K562 (cell line): Measurements from ENCODE around the gene QRICH1. TPM values are rescaled to one million over a fixed set of nuclear protein-coding genes. Genes with fewer than 3 reads are reported as not detected.

ENCODE experiments used
- DACH1 ChIP-seq: fragments of 450-650 bp; IDR thresholded peaks from 2 replicates; pipeline ENCODE4 v1.6.1; 2018; ENCODE audit not compliant: partially characterized antibody
- DIDO1 ChIP-seq: fragments of 450-650 bp; IDR thresholded peaks from 2 replicates; pipeline ENCODE4 v1.6.1; 2016; ENCODE audit warnings: low read depth, missing biosample characterization, missing genetic modification characterization
- KDM4B ChIP-seq, 2 experiments: fragments of 450-650 bp in 1 of 2; sonication (generic) in 1 of 2; IDR thresholded peaks; 2 replicates each; pipeline ENCODE4 v1.6.1; 2016 to 2017; ENCODE audit warnings: borderline replicate concordance in 2 of 2, antibody characterized with exemption in 1 of 2, low read depth in 1 of 2, mild to moderate bottlenecking in 1 of 2
- PYGO2 ChIP-seq: fragments of 450-650 bp; IDR thresholded peaks from 2 replicates; pipeline ENCODE4 v1.6.1; 2016; ENCODE audit warnings: mild to moderate bottlenecking, missing genetic modification characterization, moderate library complexity, missing compliant biosample characterization
- SETDB1 ChIP-seq: IDR thresholded peaks from one replicate; pipeline ENCODE4 v1.6.1; 2012; ENCODE audit warnings: low read length, control low read depth, inconsistent platforms
- SREBF1 ChIP-seq: fragments of 150-350 bp; IDR thresholded peaks from 2 replicates; pipeline ENCODE4 v1.6.1; 2014; ENCODE audit warnings: antibody characterized with exemption, low read depth, low read length, borderline replicate concordance
- SRSF3 ChIP-seq: fragments of 200-400 bp; formaldehyde crosslinking; IDR thresholded peaks from 2 replicates; pipeline ENCODE4 v1.6.1; 2016; ENCODE audit warnings: mild to moderate bottlenecking, low read length, moderate library complexity; ENCODE audit not compliant: insufficient read depth
- ZBTB7A ChIP-seq: IDR thresholded peaks from 2 replicates; pipeline ENCODE4 v1.6.1; 2011; ENCODE audit warnings: low read depth, mild to moderate bottlenecking, low read length, moderate library complexity, borderline replicate concordance; ENCODE audit not compliant: control insufficient read depth
- ZNF253 ChIP-seq: fragments of 250-450 bp; sonication (Bioruptor Pico); conservative IDR thresholded peaks from 2 replicates; pipeline ENCODE4 v1.6.1; 2021; ENCODE audit warnings: mild to moderate bottlenecking
- ZNF263 ChIP-seq: sonication (generic); formaldehyde crosslinking; IDR thresholded peaks from 2 replicates; pipeline ENCODE4 v1.8.0; 2022; ENCODE audit warnings: mild to moderate bottlenecking, missing genetic modification reagents, borderline replicate concordance
- ZNF431 ChIP-seq: sonication (generic); formaldehyde crosslinking; IDR thresholded peaks from 2 replicates; pipeline ENCODE4 v1.8.0; 2022; ENCODE audit warnings: mild to moderate bottlenecking, missing genetic modification reagents
- ZNF699 ChIP-seq: fragments of 250-450 bp; sonication (Bioruptor Pico); IDR thresholded peaks from 2 replicates; pipeline ENCODE4 v1.8.0; 2021; ENCODE audit warnings: mild to moderate bottlenecking, moderate library complexity; ENCODE audit not compliant: insufficient replicate concordance
- polyA plus RNA-seq, 8 experiments: library from polyadenylated mRNA; depleted of rRNA in 4 of 8; stranded (reverse) in 5 of 8; unstranded in 3 of 8; fragments of >200 nt; fragmentation: Nextera tagmentation in 2 of 8; fragmentation: Illumina TruSeq in 1 of 8; extraction: Ambion mirVana in 2 of 8; extraction: Trizol in 1 of 8; gene quantifications; 2 replicates each; pipeline versions ENCODE4 v1.2.1 to v1.2.3, GENCODE V29; 2011 to 2014; ENCODE audit warnings: inconsistent platforms in 1 of 8, missing spikeins in 1 of 8
- total RNA-seq, 7 experiments: library from RNA; depleted of rRNA in 6 of 7; stranded (reverse); fragments of >200 nt in 6 of 7; fragmentation: Illumina TruSeq in 2 of 7; extraction: Trizol in 2 of 7; gene quantifications; 2 replicates each; pipeline versions ENCODE4 v1.2.1 to v1.2.3, GENCODE V29; 2011 to 2021; ENCODE audit warnings: low replicate concordance in 1 of 7
- TF ChIP-seq, protein P1 (sequence below): fragments of 250-450 bp; sonication (Bioruptor Pico); IDR thresholded peaks from 2 replicates; pipeline ENCODE4 v1.8.0; 2021; ENCODE audit warnings: moderate library complexity, mild to moderate bottlenecking, inconsistent platforms
- TF ChIP-seq, protein P2 (sequence below): fragments of 450-650 bp; IDR thresholded peaks from 2 replicates; pipeline ENCODE4 v1.6.1; 2016
- TF ChIP-seq, protein P3 (sequence below), 2 experiments: IDR thresholded peaks in 1 of 2; conservative IDR thresholded peaks in 1 of 2; 2 replicates each; pipeline ENCODE4 v1.6.1; 2016; ENCODE audit warnings: low read depth in 2 of 2, mild to moderate bottlenecking in 1 of 2, missing compliant biosample characterization in 1 of 2, missing genetic modification characterization in 1 of 2, moderate library complexity in 1 of 2
- TF ChIP-seq, protein P4 (sequence below): fragments of 450-650 bp; conservative IDR thresholded peaks from 2 replicates; pipeline ENCODE4 v1.6.1; 2016; ENCODE audit warnings: missing genetic modification characterization, low read depth, mild to moderate bottlenecking, control low read depth, missing compliant biosample characterization
- TF ChIP-seq, protein P5 (sequence below): fragments of 450-650 bp; formaldehyde crosslinking; IDR thresholded peaks from 2 replicates; pipeline ENCODE4 v1.4.0; 2020; ENCODE audit warnings: mild to moderate bottlenecking, moderate library complexity

Gene QRICH1
- total and polyA plus RNA-seq, 9 of the 15 experiments (the other 6 are each of a cell fraction or from before 2014, with no cell fraction given): 20.1 to 99.2 (median 56.7) TPM

DNA sequence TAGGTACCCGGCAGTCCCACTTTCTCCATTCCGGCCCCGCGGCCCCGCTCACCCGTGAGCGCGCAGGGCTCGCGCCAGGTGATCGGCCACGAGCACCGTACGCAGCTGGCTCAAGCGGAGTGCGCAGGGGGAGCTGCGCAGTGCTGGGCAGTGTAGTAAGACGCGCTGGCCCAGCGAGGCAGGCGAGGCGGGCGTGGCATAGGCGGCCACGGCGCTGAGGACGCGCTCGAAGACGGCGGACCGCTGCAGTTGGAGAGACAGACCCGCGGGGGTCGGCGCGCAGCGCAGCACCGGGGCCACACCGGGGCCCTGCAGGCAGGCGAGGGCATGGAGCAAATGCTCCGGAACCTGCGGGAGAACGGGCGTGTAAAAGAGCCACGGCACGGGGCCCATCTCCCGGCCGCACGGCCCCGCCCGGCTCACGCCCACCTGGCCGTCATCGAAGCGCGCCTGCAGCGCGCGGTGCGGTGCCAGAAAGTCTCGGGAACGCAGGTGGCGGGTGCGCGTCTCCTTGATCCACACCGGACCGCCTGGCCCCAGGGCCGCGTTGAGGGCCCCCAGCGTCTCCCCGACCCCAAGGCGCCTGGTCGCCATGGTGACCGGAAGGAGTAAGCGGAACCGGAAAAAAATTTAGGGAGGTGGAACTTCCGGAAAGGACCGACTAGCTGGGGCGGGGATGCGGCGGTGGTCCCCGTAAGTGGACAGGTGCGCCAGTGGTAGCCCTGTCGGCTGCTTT, 75.7 kb downstream of the QRICH1 start, which contains the start of gene DALRD3 (continued):
- TF ChIP-seq, protein P1, sequence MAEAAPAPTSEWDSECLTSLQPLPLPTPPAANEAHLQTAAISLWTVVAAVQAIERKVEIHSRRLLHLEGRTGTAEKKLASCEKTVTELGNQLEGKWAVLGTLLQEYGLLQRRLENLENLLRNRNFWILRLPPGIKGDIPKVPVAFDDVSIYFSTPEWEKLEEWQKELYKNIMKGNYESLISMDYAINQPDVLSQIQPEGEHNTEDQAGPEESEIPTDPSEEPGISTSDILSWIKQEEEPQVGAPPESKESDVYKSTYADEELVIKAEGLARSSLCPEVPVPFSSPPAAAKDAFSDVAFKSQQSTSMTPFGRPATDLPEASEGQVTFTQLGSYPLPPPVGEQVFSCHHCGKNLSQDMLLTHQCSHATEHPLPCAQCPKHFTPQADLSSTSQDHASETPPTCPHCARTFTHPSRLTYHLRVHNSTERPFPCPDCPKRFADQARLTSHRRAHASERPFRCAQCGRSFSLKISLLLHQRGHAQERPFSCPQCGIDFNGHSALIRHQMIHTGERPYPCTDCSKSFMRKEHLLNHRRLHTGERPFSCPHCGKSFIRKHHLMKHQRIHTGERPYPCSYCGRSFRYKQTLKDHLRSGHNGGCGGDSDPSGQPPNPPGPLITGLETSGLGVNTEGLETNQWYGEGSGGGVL: no peak
- TF ChIP-seq, protein P2, sequence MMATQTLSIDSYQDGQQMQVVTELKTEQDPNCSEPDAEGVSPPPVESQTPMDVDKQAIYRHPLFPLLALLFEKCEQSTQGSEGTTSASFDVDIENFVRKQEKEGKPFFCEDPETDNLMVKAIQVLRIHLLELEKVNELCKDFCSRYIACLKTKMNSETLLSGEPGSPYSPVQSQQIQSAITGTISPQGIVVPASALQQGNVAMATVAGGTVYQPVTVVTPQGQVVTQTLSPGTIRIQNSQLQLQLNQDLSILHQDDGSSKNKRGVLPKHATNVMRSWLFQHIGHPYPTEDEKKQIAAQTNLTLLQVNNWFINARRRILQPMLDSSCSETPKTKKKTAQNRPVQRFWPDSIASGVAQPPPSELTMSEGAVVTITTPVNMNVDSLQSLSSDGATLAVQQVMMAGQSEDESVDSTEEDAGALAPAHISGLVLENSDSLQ: no peak
- no peak for TF ChIP-seq DACH1
- TF ChIP-seq, protein P3, sequence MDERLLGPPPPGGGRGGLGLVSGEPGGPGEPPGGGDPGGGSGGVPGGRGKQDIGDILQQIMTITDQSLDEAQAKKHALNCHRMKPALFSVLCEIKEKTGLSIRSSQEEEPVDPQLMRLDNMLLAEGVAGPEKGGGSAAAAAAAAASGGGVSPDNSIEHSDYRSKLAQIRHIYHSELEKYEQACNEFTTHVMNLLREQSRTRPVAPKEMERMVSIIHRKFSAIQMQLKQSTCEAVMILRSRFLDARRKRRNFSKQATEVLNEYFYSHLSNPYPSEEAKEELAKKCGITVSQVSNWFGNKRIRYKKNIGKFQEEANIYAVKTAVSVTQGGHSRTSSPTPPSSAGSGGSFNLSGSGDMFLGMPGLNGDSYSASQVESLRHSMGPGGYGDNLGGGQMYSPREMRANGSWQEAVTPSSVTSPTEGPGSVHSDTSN (CRISPR knock-in tag; IDR thresholded peaks at IDR 0.05; ENCODE audit: low read depth): no peak
- TF ChIP-seq, protein P3 (tag; conservative IDR thresholded peaks at IDR 0.05; ENCODE audit: low read depth): no peak
- TF ChIP-seq ZNF253 (CRISPR knock-in tag): no peak
- no peak for TF ChIP-seq ZNF431 (CRISPR knock-in tag)
- TF ChIP-seq, protein P4, sequence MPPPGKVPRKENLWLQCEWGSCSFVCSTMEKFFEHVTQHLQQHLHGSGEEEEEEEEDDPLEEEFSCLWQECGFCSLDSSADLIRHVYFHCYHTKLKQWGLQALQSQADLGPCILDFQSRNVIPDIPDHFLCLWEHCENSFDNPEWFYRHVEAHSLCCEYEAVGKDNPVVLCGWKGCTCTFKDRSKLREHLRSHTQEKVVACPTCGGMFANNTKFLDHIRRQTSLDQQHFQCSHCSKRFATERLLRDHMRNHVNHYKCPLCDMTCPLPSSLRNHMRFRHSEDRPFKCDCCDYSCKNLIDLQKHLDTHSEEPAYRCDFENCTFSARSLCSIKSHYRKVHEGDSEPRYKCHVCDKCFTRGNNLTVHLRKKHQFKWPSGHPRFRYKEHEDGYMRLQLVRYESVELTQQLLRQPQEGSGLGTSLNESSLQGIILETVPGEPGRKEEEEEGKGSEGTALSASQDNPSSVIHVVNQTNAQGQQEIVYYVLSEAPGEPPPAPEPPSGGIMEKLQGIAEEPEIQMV (tag): no peak
- TF ChIP-seq SETDB1: no peak
- TF ChIP-seq, protein P5, sequence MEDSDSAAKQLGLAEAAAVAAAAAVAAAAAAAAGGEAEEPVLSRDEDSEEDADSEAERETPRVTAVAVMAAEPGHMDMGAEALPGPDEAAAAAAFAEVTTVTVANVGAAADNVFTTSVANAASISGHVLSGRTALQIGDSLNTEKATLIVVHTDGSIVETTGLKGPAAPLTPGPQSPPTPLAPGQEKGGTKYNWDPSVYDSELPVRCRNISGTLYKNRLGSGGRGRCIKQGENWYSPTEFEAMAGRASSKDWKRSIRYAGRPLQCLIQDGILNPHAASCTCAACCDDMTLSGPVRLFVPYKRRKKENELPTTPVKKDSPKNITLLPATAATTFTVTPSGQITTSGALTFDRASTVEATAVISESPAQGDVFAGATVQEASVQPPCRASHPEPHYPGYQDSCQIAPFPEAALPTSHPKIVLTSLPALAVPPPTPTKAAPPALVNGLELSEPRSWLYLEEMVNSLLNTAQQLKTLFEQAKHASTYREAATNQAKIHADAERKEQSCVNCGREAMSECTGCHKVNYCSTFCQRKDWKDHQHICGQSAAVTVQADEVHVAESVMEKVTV: no peak
- TF ChIP-seq DIDO1 (tag): no peak
- no peak for TF ChIP-seq SRSF3
- TF ChIP-seq PYGO2: no peak
- 0 out of 4 replicates have a peak, but pooled peaks of 1 of the 2 experiments have one; percentile 42 for TF ChIP-seq KDM4B (IDR thresholded peaks at IDR 0.05; ENCODE audit: borderline replicate concordance in 2 of 2, low read depth in 1 of 2)
- TF ChIP-seq ZNF699 (CRISPR knock-in tag): no peak
- TF ChIP-seq ZNF263: no peak
- peak; percentile 61; the same call in 1 of the 2 replicates for TF ChIP-seq ZBTB7A
- TF ChIP-seq SREBF1: no peak
